ENCODE measurements around the gene CLINT1. TPM values are rescaled to one million over a fixed set of nuclear protein-coding genes. Genes with fewer than 3 reads are reported as not detected.
A peak's percentile ranks its signal among the peaks of the same experiment; 100 is the strongest.

The CLINT1 gene
- total and polyA plus RNA-seq, 2 of the 13 experiments (the other 11 are each of a cell fraction or from before 2014, with no cell fraction given), result 64.0 to 104 TPM

GRCh38 chr5:157818368-157818767 is 40.6 kb downstream of the CLINT1 start:
- POLR2A ChIA-PET, result no interaction called here
- WGBS (ENCODE audit: low lambda C conversion rate), result 97% methylated on average over 2 of the region's 2 CpGs
- H3K4me2 ChIP-seq (ENCODE audit: low read depth, low read length), result no peak overlapping the region
- BruUV-seq (replicated peaks), result no TSS peak
- no peak for ATAC-seq
- in situ Hi-C loops (cut with HindIII; ENCODE audit: extremely low pct_ligation_motif_present, low pct_unique_long_range_greater_than_20kb) (no loop called here), intact Hi-C loops (cut with micrococcal nuclease; ENCODE audit: unreplicated experiment) (no loop called here)
- H3K27me3 ChIP-seq (ENCODE audit: control insufficient read depth in 1 of 2, insufficient read depth in 2 of 2, low read length in 2 of 2), result no peaks in the 10 kb centered on the region
- no peak overlapping the region for H3K9ac ChIP-seq (ENCODE audit: insufficient read depth, low read depth, low read length)
- no peak for FAIRE-seq
- no peak overlapping the region for H3K4me3 ChIP-seq (replicated peaks in 1 of 3; ENCODE audit: insufficient read depth in 1 of 3, low read depth in 2 of 3, low read length in 3 of 3)
- peaks cover 46% of the 10 kb centered on the region for H3K79me2 ChIP-seq (ENCODE audit: insufficient read depth, low read length)
- peaks cover 7 to 21% of the 10 kb centered on the region in 2 experiments for H3K36me3 ChIP-seq (replicated peaks in 1 of 2; ENCODE audit: control insufficient read depth in 1 of 2, insufficient read depth in 2 of 2, low read length in 2 of 2)
- TF ChIP-seq ZNF709 (CRISPR knock-in tag; IDR thresholded peaks at IDR 0.05), result no peak
- no peak for TF ChIP-seq ZNF317 (CRISPR knock-in tag; IDR thresholded peaks at IDR 0.05)
- TF ChIP-seq ZNF432 (CRISPR knock-in tag; IDR thresholded peaks at IDR 0.05; ENCODE audit: borderline replicate concordance), result no peak
- no peak for TF ChIP-seq ZFX (CRISPR knock-in tag; IDR thresholded peaks at IDR 0.05; ENCODE audit: low read depth)
- TF ChIP-seq ZNF121 (CRISPR knock-in tag; IDR thresholded peaks at IDR 0.05), result peak; percentile 69; the same call in 1 of the 2 replicates
- no peak for TF ChIP-seq CHD4 (IDR thresholded peaks at IDR 0.05; ENCODE audit: borderline replicate concordance, low read length)
- DNase-seq (ENCODE audit: low spot score), result no peak
- peaks cover 36% of the 10 kb centered on the region for H4K20me1 ChIP-seq (ENCODE audit: insufficient read depth, low read length)
- no peaks in the 10 kb centered on the region for H3K9me3 ChIP-seq (ENCODE audit: low read length)
- no peak overlapping the region for H2AFZ ChIP-seq (ENCODE audit: low read length)
- no peak overlapping the region for H3K27ac ChIP-seq (ENCODE audit: extremely low read length, insufficient read depth, low read length)
- peaks cover 37% of the 10 kb centered on the region for H3K4me1 ChIP-seq (ENCODE audit: insufficient read depth, low read length)
- CTCF ChIA-PET (ENCODE audit: low intra/inter-chr PET ratio, low total read pairs), result interaction anchor here (2.2 to 2.6 kb wide), 3 partner anchors 100 to 177 kb away, joined by 11 to 21 read pairs (median 15); no protein-coding TSS in a partner anchor

DNA sequence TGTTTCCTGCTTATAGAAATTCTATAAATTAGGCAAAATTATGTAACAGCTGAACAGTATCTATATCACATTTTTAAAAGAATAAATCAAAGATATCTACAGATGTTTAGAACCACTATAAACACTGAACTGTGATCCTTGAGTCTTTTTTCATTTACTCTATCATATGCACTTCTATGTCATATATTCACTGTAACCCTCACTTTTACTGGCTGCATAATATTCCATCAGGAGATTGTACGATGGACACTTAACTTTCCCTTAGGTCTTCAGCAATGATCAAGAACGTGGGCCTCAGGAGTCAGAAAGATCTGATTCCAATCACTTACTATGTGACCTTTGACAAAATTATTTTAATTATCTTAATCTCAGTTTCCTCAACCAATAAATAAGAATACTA is 41.0 kb downstream of the CLINT1 start:
- no TSS peak for BruUV-seq (replicated peaks)
- ATAC-seq, result no peak
- TF ChIP-seq MLLT10 (CRISPR knock-in tag; IDR thresholded peaks at IDR 0.05) (no peak), PHF8 (CRISPR knock-in tag; IDR thresholded peaks at IDR 0.05) (no peak), FUBP1 (CRISPR knock-in tag; IDR thresholded peaks at IDR 0.05; ENCODE audit: borderline replicate concordance) (no peak)
- TF ChIP-seq, protein P1, sequence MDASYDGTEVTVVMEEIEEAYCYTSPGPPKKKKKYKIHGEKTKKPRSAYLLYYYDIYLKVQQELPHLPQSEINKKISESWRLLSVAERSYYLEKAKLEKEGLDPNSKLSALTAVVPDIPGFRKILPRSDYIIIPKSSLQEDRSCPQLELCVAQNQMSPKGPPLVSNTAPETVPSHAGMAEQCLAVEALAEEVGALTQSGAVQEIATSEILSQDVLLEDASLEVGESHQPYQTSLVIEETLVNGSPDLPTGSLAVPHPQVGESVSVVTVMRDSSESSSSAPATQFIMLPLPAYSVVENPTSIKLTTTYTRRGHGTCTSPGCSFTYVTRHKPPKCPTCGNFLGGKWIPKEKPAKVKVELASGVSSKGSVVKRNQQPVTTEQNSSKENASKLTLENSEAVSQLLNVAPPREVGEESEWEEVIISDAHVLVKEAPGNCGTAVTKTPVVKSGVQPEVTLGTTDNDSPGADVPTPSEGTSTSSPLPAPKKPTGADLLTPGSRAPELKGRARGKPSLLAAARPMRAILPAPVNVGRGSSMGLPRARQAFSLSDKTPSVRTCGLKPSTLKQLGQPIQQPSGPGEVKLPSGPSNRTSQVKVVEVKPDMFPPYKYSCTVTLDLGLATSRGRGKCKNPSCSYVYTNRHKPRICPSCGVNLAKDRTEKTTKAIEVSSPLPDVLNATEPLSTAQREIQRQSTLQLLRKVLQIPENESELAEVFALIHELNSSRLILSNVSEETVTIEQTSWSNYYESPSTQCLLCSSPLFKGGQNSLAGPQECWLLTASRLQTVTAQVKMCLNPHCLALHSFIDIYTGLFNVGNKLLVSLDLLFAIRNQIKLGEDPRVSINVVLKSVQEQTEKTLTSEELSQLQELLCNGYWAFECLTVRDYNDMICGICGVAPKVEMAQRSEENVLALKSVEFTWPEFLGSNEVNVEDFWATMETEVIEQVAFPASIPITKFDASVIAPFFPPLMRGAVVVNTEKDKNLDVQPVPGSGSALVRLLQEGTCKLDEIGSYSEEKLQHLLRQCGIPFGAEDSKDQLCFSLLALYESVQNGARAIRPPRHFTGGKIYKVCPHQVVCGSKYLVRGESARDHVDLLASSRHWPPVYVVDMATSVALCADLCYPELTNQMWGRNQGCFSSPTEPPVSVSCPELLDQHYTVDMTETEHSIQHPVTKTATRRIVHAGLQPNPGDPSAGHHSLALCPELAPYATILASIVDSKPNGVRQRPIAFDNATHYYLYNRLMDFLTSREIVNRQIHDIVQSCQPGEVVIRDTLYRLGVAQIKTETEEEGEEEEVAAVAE (CRISPR knock-in tag; IDR thresholded peaks at IDR 0.05; ENCODE audit: borderline replicate concordance), result no peak

More for the DNA sequence above, 41.0 kb downstream of the CLINT1 start:
- Histone ChIP-seq H3K27ac (ENCODE audit: extremely low read length, insufficient read depth, low read length) (no peak overlapping the region), H3K4me2 (ENCODE audit: low read depth, low read length) (no peak overlapping the region), H4K20me1 (ENCODE audit: insufficient read depth, low read length) (peaks cover 36% of the 10 kb centered on the region), H2AFZ (ENCODE audit: low read length) (no peak overlapping the region), H3K79me2 (ENCODE audit: insufficient read depth, low read length) (peaks cover 45% of the 10 kb centered on the region), H3K27me3 (ENCODE audit: control insufficient read depth in 1 of 2, insufficient read depth in 2 of 2, low read length in 2 of 2) (no peaks in the 10 kb centered on the region), H3K4me3 (replicated peaks in 1 of 3; ENCODE audit: insufficient read depth in 1 of 3, low read depth in 2 of 3, low read length in 3 of 3) (no peak overlapping the region), H3K4me1 (ENCODE audit: insufficient read depth, low read length) (peaks cover 37% of the 10 kb centered on the region), H3K9me3 (ENCODE audit: low read length) (no peaks in the 10 kb centered on the region), H3K36me3 (replicated peaks in 1 of 2; ENCODE audit: control insufficient read depth in 1 of 2, insufficient read depth in 2 of 2, low read length in 2 of 2) (peaks cover 7 to 25% of the 10 kb centered on the region in 2 experiments), H3K9ac (ENCODE audit: insufficient read depth, low read depth, low read length) (no peak overlapping the region)
- DNase-seq (ENCODE audit: low spot score) (no peak), FAIRE-seq (no peak)
- intact Hi-C loops (cut with micrococcal nuclease; ENCODE audit: unreplicated experiment), result loop anchor here (1.0 kb wide), 1 partner anchor 131 kb away; no protein-coding TSS in a partner anchor
- ChIA-PET CTCF (ENCODE audit: low intra/inter-chr PET ratio, low total read pairs) (interaction anchor here (2.2 to 2.6 kb wide), 3 partner anchors 100 to 177 kb away, joined by 11 to 21 read pairs (median 15); no protein-coding TSS in a partner anchor), POLR2A (no interaction called here)
- in situ Hi-C loops (cut with HindIII; ENCODE audit: extremely low pct_ligation_motif_present, low pct_unique_long_range_greater_than_20kb), result no loop called here
- WGBS (ENCODE audit: low lambda C conversion rate), result 98% methylated on average over 2 of the region's 2 CpGs

All from HepG2 (cell line).